ENCODE data around the gene FOXC2.

The FOXC2 gene

DNA sequence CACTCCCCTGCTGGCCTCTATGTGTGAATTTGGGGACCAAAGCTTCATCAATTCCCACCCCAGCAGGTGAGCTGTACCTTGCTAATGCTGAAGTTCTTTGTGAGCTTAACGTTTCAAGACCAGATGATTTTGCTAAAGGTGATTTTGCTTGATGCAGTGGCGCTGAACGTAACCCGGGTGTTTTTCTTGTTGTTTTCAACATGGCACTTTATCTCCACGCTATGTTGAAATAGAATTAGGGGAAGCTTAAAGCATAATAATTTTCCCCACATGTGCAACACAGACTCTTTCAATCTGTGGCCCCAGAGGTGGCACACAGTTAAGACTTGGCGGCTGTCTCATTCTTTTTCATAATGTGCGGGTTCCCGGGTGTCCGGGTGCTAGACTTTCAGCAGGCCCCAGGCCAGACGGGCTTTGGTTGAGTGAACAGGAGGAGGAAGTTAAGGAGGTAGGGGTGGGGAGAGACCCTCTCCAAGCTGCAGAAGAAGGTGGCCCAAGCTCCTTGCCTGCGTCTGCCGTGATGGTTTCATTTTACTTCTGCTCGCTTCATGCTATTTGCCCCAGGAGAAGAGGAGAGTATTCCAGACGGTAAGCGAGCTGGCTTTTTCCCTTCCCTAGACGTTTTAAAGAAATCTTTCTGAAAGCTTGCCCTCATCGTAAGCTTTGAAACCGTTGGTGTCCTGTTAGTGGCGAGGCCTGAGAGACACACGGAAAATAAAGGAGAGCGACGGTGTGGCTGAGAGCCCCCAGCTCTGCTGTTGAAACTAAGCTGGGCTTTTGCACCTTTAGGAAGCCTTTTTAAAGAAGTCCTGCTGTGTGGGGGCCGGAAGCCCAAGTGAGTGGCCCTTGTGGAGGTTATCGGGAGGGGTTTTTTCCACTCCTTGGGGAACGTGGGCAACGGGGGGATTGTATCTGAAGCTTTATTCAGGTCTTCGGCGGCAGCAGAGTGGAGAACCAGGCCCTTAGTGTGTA lies 4.2 kb downstream of the FOXC2 start:
- H3K4me3 ChIP-seq (ENCODE audit: low read length), result no peak overlapping the region
- no peak overlapping the region for H3K27ac ChIP-seq (ENCODE audit: low read length)

DNA sequence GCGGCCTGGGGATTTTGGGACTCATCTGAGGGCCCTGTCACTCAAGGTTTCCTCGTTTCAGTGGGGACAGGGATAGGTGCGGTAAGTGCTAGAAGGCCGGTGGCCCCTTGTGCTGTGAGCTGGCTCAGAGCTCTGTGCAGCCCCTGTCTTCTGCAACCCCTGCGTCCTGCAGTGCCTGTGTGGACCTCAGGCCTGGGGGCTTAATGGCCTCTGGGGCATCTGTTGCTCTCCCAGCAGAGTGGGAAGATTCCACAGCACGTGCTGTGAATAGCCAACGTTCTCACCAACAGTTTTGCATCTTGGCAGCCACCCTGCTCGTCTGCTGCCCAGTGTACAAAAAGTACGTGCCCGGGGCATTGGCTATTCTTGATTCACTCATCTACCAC lies 4.9 kb downstream of the FOXC2 start:
- Histone ChIP-seq H3K9ac (ENCODE audit: low read depth, low read length) (no peak overlapping the region), H3K27me3 (ENCODE audit: insufficient read depth, low read length) (peaks cover 99% of the 10 kb centered on the region), H3K4me1 (ENCODE audit: insufficient read depth, low read length) (peaks cover 24% of the 10 kb centered on the region), H3K27ac (ENCODE audit: low read length) (no peak overlapping the region), H3K36me3 (ENCODE audit: insufficient read depth, low read depth, low read length) (no peaks in the 10 kb centered on the region), H3K4me3 (ENCODE audit: low read length) (no peak overlapping the region), H3K9me3 (ENCODE audit: insufficient read depth, low read depth, low read length) (no peaks in the 10 kb centered on the region; the same call in 1 of the 2 replicates)

More for the DNA sequence above, 4.2 kb downstream of the FOXC2 start:
- no peaks in the 10 kb centered on the region for H3K36me3 ChIP-seq (ENCODE audit: insufficient read depth, low read depth, low read length)
- peaks cover 23% of the 10 kb centered on the region for H3K4me1 ChIP-seq (ENCODE audit: insufficient read depth, low read length)
- no peaks in the 10 kb centered on the region; the same call in 1 of the 2 replicates for H3K9me3 ChIP-seq (ENCODE audit: insufficient read depth, low read depth, low read length)
- peaks cover 99% of the 10 kb centered on the region for H3K27me3 ChIP-seq (ENCODE audit: insufficient read depth, low read length)
- H3K9ac ChIP-seq (ENCODE audit: low read depth, low read length), result no peak overlapping the region

DNA sequence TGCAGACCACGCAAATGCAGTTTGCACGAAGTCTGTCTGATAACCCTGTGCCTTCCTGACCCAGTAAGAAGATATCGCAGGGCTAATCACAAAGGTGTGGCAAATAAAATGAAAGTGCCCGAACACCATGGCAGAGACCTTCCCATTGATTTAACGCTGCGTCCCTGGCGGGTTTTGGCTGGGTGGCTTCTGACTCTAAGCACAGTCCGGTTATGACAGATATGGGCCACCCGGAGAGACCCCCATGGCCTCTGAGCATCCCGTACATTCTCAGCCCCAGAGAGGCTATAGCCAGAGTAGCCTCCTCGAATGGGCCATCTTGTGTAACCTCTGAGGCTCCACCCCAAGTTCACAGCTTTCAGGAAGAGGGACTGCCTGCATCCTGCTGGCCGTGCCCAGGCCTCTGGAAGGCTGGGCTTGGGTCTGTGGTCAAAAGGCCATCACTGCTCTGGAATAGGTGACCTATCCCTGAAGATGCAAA lies 5.5 kb downstream of the FOXC2 start:
- H3K27ac ChIP-seq (ENCODE audit: low read length), result no peak overlapping the region
- no peaks in the 10 kb centered on the region for H3K36me3 ChIP-seq (ENCODE audit: insufficient read depth, low read depth, low read length)
- peaks cover 100% of the 10 kb centered on the region for H3K27me3 ChIP-seq (ENCODE audit: insufficient read depth, low read length)
- no peak overlapping the region for H3K4me3 ChIP-seq (ENCODE audit: low read length)
- peaks cover 29% of the 10 kb centered on the region for H3K4me1 ChIP-seq (ENCODE audit: insufficient read depth, low read length)
- H3K9me3 ChIP-seq (ENCODE audit: insufficient read depth, low read depth, low read length), result no peaks in the 10 kb centered on the region; the same call in 1 of the 2 replicates
- H3K9ac ChIP-seq (ENCODE audit: low read depth, low read length), result no peak overlapping the region

DNA sequence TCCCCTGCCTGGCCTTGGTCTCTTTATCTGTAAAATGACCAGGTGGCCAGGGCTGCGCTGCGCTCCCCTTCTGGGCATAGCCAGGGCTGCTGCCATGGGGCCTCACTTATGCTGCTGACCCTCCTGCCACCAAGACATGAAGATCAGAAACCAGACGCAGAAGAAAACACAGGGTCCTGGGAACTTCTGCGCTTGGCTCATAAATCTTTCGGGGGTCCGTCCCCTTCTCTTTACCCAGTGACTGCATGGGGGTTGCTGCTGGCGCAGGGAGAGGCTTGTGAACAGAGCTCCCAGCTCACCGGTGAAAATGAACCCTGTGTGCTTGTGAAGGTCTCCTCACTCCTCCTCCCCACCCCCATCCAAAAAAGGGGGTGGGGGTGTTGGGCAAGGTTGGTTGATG lies 6.0 kb downstream of the FOXC2 start:
- Histone ChIP-seq H3K27ac (ENCODE audit: low read length) (no peak overlapping the region), H3K4me1 (ENCODE audit: insufficient read depth, low read length) (peaks cover 35% of the 10 kb centered on the region), H3K4me3 (ENCODE audit: low read length) (no peak overlapping the region), H3K9me3 (ENCODE audit: insufficient read depth, low read depth, low read length) (no peaks in the 10 kb centered on the region; the same call in 1 of the 2 replicates), H3K27me3 (ENCODE audit: insufficient read depth, low read length) (peaks cover 100% of the 10 kb centered on the region), H3K9ac (ENCODE audit: low read depth, low read length) (no peak overlapping the region), H3K36me3 (ENCODE audit: insufficient read depth, low read depth, low read length) (no peaks in the 10 kb centered on the region)

DNA sequence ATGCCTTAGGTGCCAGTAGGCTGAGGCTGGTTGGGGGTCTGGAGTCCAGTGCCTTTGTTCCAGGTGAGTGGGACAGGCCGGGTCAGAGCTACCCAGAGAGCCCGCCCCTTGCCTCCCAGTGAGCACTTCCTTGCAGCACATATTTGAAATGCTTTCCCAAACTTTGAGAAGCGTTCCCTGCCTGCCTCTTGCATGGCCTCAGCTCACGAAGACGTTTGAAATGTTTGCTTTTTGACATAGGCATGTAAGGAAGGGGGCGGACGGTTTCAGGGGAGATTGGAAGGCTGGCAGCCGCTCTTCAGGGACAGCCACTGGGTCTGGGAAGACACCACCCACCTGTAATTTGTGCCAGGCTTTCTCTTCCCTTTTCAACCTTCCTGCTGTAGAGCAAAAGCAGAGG lies 6.6 kb downstream of the FOXC2 start:
- Histone ChIP-seq H3K27me3 (ENCODE audit: insufficient read depth, low read length) (peaks cover 100% of the 10 kb centered on the region), H3K27ac (ENCODE audit: low read length) (no peak overlapping the region), H3K9ac (ENCODE audit: low read depth, low read length) (no peak overlapping the region), H3K4me3 (ENCODE audit: low read length) (no peak overlapping the region), H3K36me3 (ENCODE audit: insufficient read depth, low read depth, low read length) (no peaks in the 10 kb centered on the region), H3K9me3 (ENCODE audit: insufficient read depth, low read depth, low read length) (no peaks in the 10 kb centered on the region; the same call in 1 of the 2 replicates), H3K4me1 (ENCODE audit: insufficient read depth, low read length) (peaks cover 37% of the 10 kb centered on the region)

DNA sequence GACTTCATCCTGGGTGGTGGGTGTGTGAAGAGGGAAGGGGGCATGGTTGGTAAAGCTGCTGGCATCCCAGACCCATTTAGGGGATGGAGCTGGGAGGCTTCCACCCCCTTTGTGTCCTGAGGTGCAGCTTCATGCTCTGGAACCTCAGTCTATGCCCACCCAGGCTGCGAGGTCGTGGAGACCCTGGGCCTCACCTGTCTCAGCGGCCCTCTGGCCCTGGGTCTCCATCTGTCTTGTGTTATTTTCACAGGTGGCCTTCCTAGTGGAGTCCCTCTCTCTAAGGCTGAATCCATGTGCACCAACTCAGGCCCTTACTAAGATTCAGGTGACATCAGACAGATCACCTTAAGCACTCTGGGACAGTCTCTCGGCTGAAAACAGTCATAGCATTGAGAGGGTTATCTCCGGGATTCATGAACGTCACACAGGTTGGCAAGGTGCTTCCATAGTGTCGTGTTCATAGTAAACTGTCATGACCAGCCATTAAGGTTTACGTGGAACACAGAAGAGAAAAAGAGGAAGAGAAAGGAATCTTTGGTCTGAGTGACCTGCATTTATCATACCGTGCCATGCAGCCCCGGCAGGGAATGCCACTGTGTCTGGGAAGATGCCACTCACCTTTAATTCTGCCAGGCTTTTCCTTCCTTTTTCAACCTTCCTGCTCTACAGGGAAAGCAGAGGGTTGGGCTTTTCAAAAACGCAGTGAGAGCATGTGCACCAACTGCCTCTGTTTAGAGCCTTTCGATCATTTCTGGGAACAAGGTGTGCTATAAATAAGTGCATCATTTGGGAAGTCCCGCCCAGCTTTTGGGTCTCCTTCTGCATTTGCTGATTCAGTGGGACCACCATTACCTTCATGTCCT lies 7.2 kb downstream of the FOXC2 start:
- no peak overlapping the region for H3K4me3 ChIP-seq (ENCODE audit: low read length)
- H3K27ac ChIP-seq (ENCODE audit: low read length), result no peak overlapping the region
- H3K9me3 ChIP-seq (ENCODE audit: insufficient read depth, low read depth, low read length), result no peaks in the 10 kb centered on the region; the same call in 1 of the 2 replicates
- peaks cover 100% of the 10 kb centered on the region for H3K27me3 ChIP-seq (ENCODE audit: insufficient read depth, low read length)
- H3K36me3 ChIP-seq (ENCODE audit: insufficient read depth, low read depth, low read length), result no peaks in the 10 kb centered on the region
- H3K4me1 ChIP-seq (ENCODE audit: insufficient read depth, low read length), result peaks cover 38% of the 10 kb centered on the region
- H3K9ac ChIP-seq (ENCODE audit: low read depth, low read length), result no peak overlapping the region

DNA sequence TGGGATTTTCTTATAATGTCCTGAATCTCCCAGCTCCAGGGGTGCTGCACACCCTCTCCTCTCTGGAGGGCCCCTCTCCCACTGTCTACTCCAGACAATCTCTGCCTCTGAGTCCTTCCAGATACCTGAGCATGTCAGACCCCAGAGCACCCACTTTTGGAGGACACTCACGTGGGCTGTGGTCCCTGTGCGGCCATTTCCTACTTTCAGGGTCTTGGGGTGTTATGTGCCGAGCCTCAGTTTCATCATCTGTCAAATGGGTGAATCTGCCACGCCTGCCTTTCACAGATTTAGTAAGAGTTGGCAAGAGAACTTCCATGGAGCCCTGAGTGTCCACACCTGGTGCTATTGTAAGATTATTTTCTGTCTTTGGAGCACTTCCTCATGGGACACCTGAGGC lies 8.0 kb downstream of the FOXC2 start:
- no peak overlapping the region for H3K27ac ChIP-seq (ENCODE audit: low read length)
- no peaks in the 10 kb centered on the region for H3K36me3 ChIP-seq (ENCODE audit: insufficient read depth, low read depth, low read length)
- H3K9me3 ChIP-seq (ENCODE audit: insufficient read depth, low read depth, low read length), result no peaks in the 10 kb centered on the region; the same call in 1 of the 2 replicates
- H3K9ac ChIP-seq (ENCODE audit: low read depth, low read length), result no peak overlapping the region
- peaks cover 100% of the 10 kb centered on the region for H3K27me3 ChIP-seq (ENCODE audit: insufficient read depth, low read length)
- H3K4me3 ChIP-seq (ENCODE audit: low read length), result no peak overlapping the region
- H3K4me1 ChIP-seq (ENCODE audit: insufficient read depth, low read length), result peaks cover 38% of the 10 kb centered on the region

DNA sequence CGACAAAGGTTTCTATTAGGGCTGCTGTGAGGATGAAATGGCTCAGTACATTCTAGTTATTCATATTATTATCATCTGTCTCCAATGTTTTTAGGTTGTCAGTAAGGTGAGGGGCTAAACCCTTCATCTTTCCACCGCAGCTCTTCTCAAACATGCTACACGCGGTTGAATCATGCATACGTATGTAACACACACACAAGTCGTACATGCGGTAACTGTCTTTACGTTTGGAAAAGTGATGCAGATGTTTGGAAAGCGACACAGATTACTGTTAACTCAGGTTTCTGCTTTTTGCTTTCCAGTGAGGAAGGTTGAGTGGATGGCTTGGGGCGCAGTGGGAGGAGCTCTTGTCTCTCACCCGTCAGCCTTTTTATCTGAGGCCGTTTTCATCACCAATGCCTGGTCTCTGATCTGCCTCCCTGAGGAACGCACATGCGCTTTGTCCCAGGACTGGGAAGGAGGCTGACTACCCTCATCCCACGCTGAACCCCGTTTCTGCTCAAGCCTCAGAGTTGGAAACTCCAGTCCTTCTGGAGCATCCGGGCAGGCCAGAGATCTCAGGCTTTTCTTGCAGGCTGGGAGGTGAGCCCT lies 8.6 kb downstream of the FOXC2 start:
- Histone ChIP-seq H3K27ac (ENCODE audit: low read length) (no peak overlapping the region), H3K36me3 (ENCODE audit: insufficient read depth, low read depth, low read length) (no peaks in the 10 kb centered on the region), H3K9ac (ENCODE audit: low read depth, low read length) (no peak overlapping the region), H3K4me3 (ENCODE audit: low read length) (peak overlapping the region; percentile 58; the same call in 1 of the 2 replicates), H3K27me3 (ENCODE audit: insufficient read depth, low read length) (peaks cover 100% of the 10 kb centered on the region), H3K4me1 (ENCODE audit: insufficient read depth, low read length) (peaks cover 38% of the 10 kb centered on the region), H3K9me3 (ENCODE audit: insufficient read depth, low read depth, low read length) (no peaks in the 10 kb centered on the region; the same call in 1 of the 2 replicates)

DNA sequence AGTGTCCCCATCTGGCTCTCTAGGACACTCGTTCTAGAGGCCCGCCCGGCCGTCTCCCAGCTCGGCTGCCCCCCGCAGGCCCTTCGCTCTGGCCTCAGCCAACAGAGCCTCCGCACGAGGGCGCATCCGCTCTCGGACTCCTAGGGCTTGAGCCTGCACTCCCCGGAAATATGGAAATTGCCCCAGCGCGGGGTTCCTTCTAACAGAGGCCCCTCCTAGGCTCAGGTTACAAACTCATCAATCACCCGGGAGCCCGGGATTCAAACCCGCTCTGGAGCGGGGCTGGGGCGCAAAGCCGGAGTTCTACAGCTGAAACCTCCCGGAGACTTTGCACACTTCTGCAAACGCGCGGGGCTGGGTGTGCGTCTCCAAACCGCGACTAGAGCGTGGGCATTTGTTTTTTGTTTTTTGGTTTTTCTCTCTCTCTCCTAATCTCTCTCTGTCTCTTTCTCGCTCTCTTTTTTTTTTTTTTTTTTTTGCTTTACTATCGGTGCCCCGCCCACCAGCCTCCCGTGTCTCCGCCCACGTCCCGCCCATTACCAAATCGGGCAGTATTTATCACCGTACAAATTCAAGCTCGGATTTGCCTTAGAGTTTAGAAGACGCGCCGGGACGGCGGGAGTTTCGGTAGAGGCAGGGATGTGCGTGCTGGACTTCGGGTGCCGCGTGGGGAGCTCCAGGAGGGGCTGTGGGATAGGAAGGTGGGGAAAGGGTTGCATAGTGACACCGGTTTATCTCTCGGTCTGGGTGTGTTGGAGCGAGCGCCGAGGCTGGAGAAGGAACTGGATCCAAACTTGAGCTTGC lies 9.3 kb downstream of the FOXC2 start:
- Histone ChIP-seq H3K36me3 (ENCODE audit: insufficient read depth, low read depth, low read length) (no peaks in the 10 kb centered on the region), H3K9me3 (ENCODE audit: insufficient read depth, low read depth, low read length) (no peaks in the 10 kb centered on the region; the same call in 1 of the 2 replicates), H3K4me3 (ENCODE audit: low read length) (peak overlapping the region; percentile 58), H3K27me3 (ENCODE audit: insufficient read depth, low read length) (peaks cover 100% of the 10 kb centered on the region), H3K27ac (ENCODE audit: low read length) (no peak overlapping the region), H3K9ac (ENCODE audit: low read depth, low read length) (no peak overlapping the region; the same call in 1 of the 2 replicates), H3K4me1 (ENCODE audit: insufficient read depth, low read length) (peaks cover 34% of the 10 kb centered on the region)

DNA sequence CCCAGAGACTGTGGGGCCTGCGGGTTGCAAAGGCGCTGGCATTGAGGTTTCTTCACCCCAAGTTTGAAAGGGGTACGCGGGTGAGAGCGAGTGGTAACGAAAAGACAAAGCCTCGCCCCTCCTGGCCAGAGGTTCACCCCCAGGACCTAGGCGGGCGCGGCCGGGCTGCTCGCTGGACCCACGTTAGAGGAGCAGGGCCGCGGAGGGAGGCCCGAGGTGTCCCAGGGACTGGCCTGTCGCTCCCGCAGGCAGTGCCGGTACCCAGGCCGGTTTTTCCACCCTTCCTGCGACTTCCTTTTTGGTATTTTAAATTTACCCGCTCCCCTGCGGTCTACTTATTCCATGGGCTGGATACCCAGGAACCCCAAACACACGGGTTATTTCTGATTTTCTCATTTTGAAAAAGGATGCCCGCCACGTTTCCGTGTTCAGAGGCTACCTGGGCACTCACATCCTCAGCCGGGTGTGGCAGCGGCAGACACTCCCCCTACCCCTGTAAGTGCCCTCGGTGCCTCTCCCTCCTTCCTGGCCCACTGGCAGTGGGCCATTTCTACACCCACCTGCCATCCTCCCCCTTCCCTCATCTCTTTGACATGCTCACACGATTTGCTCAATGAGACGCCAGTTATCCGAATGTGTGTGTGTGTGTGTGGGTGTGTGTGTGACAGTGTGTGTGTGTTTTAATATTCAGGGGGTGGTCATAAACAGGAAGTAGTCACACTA lies 10.1 kb downstream of the FOXC2 start:
- Histone ChIP-seq H3K27ac (ENCODE audit: low read length) (no peak overlapping the region), H3K36me3 (ENCODE audit: insufficient read depth, low read depth, low read length) (no peaks in the 10 kb centered on the region), H3K9ac (ENCODE audit: low read depth, low read length) (no peak overlapping the region), H3K27me3 (ENCODE audit: insufficient read depth, low read length) (peaks cover 100% of the 10 kb centered on the region), H3K4me3 (ENCODE audit: low read length) (peak overlapping the region; percentile 58), H3K9me3 (ENCODE audit: insufficient read depth, low read depth, low read length) (no peaks in the 10 kb centered on the region; the same call in 1 of the 2 replicates), H3K4me1 (ENCODE audit: insufficient read depth, low read length) (peaks cover 32% of the 10 kb centered on the region)

Data from iPS-20b (cell line).